ENCODE measurements around the gene SGK1.

DNA sequence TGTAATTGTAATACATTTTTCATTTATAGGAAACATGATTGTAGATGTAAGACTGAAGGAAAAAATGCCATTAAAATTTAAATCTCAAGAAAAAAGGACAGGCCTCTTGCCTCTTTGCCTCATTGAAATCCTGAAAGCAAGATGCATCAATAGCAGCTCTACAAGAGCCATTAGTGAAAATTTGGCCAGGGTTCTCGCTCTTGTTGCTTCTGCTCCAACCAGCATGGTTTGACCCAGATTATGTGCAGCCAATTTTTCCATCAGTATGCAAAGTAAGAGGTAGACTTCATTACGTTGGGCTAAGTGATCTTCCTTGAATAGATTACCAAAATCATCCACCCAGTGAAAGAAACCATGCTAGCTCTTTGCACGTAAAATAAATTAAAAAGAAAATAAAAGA, 106.6 kb downstream of the SGK1 start:
- TF ChIP-seq, protein P1, sequence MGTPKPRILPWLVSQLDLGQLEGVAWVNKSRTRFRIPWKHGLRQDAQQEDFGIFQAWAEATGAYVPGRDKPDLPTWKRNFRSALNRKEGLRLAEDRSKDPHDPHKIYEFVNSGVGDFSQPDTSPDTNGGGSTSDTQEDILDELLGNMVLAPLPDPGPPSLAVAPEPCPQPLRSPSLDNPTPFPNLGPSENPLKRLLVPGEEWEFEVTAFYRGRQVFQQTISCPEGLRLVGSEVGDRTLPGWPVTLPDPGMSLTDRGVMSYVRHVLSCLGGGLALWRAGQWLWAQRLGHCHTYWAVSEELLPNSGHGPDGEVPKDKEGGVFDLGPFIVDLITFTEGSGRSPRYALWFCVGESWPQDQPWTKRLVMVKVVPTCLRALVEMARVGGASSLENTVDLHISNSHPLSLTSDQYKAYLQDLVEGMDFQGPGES (IDR thresholded peaks at IDR 0.05), result no peak
- TF ChIP-seq SP1 (IDR thresholded peaks at IDR 0.05; ENCODE audit: low read depth, low read length) (no peak), ZNF274 (IDR thresholded peaks at IDR 0.05; ENCODE audit: insufficient read depth, insufficient read length) (no peak), POLR2AphosphoS5 (IDR thresholded peaks at IDR 0.05; ENCODE audit: low read length) (no peak), RELA (IDR thresholded peaks at IDR 0.05; ENCODE audit: borderline replicate concordance, partially characterized antibody) (no peak), EZH2 (IDR thresholded peaks at IDR 0.05; ENCODE audit: borderline replicate concordance, control insufficient read depth, low read depth, low read length) (no peak)
- TF ChIP-seq, protein P2, sequence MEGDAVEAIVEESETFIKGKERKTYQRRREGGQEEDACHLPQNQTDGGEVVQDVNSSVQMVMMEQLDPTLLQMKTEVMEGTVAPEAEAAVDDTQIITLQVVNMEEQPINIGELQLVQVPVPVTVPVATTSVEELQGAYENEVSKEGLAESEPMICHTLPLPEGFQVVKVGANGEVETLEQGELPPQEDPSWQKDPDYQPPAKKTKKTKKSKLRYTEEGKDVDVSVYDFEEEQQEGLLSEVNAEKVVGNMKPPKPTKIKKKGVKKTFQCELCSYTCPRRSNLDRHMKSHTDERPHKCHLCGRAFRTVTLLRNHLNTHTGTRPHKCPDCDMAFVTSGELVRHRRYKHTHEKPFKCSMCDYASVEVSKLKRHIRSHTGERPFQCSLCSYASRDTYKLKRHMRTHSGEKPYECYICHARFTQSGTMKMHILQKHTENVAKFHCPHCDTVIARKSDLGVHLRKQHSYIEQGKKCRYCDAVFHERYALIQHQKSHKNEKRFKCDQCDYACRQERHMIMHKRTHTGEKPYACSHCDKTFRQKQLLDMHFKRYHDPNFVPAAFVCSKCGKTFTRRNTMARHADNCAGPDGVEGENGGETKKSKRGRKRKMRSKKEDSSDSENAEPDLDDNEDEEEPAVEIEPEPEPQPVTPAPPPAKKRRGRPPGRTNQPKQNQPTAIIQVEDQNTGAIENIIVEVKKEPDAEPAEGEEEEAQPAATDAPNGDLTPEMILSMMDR (IDR thresholded peaks at IDR 0.05 in 2 of 3, conservative IDR thresholded peaks at IDR 0.05 in 1 of 3; ENCODE audit: control insufficient read depth in 2 of 3, extremely low read depth in 1 of 3, insufficient read depth in 1 of 3, low read depth in 3 of 3, low read length in 3 of 3), result no peak
- TF ChIP-seq, protein P3, sequence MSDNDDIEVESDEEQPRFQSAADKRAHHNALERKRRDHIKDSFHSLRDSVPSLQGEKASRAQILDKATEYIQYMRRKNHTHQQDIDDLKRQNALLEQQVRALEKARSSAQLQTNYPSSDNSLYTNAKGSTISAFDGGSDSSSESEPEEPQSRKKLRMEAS (IDR thresholded peaks at IDR 0.05; ENCODE audit: low read depth, low read length), result no peak
- TF ChIP-seq, protein P4, sequence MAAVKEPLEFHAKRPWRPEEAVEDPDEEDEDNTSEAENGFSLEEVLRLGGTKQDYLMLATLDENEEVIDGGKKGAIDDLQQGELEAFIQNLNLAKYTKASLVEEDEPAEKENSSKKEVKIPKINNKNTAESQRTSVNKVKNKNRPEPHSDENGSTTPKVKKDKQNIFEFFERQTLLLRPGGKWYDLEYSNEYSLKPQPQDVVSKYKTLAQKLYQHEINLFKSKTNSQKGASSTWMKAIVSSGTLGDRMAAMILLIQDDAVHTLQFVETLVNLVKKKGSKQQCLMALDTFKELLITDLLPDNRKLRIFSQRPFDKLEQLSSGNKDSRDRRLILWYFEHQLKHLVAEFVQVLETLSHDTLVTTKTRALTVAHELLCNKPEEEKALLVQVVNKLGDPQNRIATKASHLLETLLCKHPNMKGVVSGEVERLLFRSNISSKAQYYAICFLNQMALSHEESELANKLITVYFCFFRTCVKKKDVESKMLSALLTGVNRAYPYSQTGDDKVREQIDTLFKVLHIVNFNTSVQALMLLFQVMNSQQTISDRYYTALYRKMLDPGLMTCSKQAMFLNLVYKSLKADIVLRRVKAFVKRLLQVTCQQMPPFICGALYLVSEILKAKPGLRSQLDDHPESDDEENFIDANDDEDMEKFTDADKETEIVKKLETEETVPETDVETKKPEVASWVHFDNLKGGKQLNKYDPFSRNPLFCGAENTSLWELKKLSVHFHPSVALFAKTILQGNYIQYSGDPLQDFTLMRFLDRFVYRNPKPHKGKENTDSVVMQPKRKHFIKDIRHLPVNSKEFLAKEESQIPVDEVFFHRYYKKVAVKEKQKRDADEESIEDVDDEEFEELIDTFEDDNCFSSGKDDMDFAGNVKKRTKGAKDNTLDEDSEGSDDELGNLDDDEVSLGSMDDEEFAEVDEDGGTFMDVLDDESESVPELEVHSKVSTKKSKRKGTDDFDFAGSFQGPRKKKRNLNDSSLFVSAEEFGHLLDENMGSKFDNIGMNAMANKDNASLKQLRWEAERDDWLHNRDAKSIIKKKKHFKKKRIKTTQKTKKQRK (IDR thresholded peaks at IDR 0.05; ENCODE audit: low read depth, low read length), result no peak
- TF ChIP-seq, protein P5, sequence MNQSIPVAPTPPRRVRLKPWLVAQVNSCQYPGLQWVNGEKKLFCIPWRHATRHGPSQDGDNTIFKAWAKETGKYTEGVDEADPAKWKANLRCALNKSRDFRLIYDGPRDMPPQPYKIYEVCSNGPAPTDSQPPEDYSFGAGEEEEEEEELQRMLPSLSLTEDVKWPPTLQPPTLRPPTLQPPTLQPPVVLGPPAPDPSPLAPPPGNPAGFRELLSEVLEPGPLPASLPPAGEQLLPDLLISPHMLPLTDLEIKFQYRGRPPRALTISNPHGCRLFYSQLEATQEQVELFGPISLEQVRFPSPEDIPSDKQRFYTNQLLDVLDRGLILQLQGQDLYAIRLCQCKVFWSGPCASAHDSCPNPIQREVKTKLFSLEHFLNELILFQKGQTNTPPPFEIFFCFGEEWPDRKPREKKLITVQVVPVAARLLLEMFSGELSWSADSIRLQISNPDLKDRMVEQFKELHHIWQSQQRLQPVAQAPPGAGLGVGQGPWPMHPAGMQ (IDR thresholded peaks at IDR 0.05; ENCODE audit: borderline replicate concordance), result no peak
